Ishikawa (cell line): Measurements from ENCODE around the gene MRPL41.

ENCODE experiments used
- CEBPB ChIP-seq: IDR thresholded peaks from 2 replicates; pipeline ENCODE4 v1.6.1; 2012
- EGR1 ChIP-seq: IDR thresholded peaks from 2 replicates; pipeline ENCODE4 v1.6.1; 2012

DNA sequence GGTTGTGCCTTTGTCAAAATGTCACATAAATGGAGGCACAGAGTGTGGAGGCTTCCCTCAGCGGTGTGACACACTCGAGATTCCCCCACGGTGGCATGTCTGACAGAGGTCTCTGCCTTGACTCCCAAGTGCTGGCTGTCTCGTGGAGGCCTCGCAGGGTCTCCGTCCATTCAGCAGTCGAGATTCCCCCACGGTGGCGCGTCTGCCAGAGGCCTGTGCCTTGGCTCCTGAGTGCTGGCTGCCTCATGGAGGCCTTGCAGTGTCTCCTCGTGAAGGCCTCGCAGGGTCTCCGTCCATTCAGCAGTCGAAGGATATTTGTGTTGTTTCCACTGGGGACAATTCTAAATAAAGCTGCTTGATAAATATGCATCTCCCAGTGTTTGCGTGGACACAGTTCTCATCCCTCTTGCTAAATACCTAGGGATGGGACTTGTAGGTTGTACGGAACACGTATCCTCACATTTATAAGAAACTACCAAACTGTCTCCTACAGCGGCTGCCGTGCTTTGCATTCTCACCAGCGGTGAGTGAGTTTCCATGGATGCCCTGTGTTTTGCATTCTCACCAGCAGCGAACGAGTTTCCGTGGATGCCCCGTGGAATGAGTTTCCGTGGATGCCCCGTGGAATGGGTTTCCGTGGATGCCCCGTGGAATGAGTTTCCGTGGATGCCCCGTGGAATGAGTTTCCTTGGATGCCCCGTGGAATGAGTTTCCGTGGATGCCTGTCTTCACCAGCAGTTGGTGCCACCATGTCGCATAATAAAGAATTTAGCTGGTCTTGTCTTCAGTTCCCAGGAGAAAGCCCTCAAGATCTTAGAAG lies 27.3 kb upstream of the MRPL41 start:
- TF ChIP-seq CEBPB: no peak
- no peak for TF ChIP-seq EGR1
